GM19463 (cell line): ENCODE data around the gene CPLX1.
"Not testable (repeated sequence)": the region's sequence is repeated elsewhere in the genome, so short reads cannot be mapped to it uniquely, and the experiment has no call there.

ENCODE experiments used
- ATAC-seq: cut with Tn5 transposase; IDR thresholded peaks from one replicate; pipeline ENCODE4 v1.9.1; 2021; ENCODE audit warnings: mild to moderate bottlenecking, moderate library complexity; ENCODE audit not compliant: unreplicated experiment

Gene CPLX1

GRCh38 chr4:821181-821591, 4.7 kb downstream of the CPLX1 start:
- no peak for ATAC-seq

- ATAC-seq: no peak
These were observed 5.4 kb downstream of the CPLX1 start for GRCh38 chr4:820230-821172.

GRCh38 chr4:819401-820229, 6.3 kb downstream of the CPLX1 start:
- ATAC-seq: no peak

- ATAC-seq: no peak
These were observed 7.6 kb downstream of the CPLX1 start for GRCh38 chr4:818106-818921.

GRCh38 chr4:815464-816146, 10.3 kb downstream of the CPLX1 start:
- no peak for ATAC-seq

- ATAC-seq: no peak
These were observed 11.5 kb downstream of the CPLX1 start for GRCh38 chr4:814312-814850.

GRCh38 chr4:813900-814299, 12.0 kb downstream of the CPLX1 start:
- ATAC-seq: no peak

GRCh38 chr4:808860-809570, 16.9 kb downstream of the CPLX1 start:
- no peak for ATAC-seq

GRCh38 chr4:807792-808191, 18.1 kb downstream of the CPLX1 start:
- no peak for ATAC-seq

- not testable (repeated sequence) for ATAC-seq
These were observed 18.9 kb downstream of the CPLX1 start for GRCh38 chr4:806979-807378.

GRCh38 chr4:804804-805203, 21.1 kb downstream of the CPLX1 start:
- no peak for ATAC-seq

GRCh38 chr4:803884-804283, 22.0 kb downstream of the CPLX1 start:
- ATAC-seq: no peak

GRCh38 chr4:801436-802124, 24.3 kb downstream of the CPLX1 start:
- ATAC-seq: no peak

GRCh38 chr4:797066-797465, 28.9 kb downstream of the CPLX1 start:
- no peak for ATAC-seq

- ATAC-seq: no peak
These were observed 29.7 kb downstream of the CPLX1 start for GRCh38 chr4:796206-796605.

GRCh38 chr4:795726-796119, 30.2 kb downstream of the CPLX1 start:
- ATAC-seq: no peak

GRCh38 chr4:794900-795725, 30.8 kb downstream of the CPLX1 start:
- no peak for ATAC-seq
